Endodermal cell (in vitro differentiated cells): ENCODE results near the gene LRP1-AS. TPM values are rescaled to one million over a fixed set of nuclear protein-coding genes. Genes with fewer than 3 reads are reported as not detected.

Source experiments
- DNase-seq: peaks from one replicate; pipeline ENCODE4 v3.0.0-alpha.2; 2017
- H3K27ac ChIP-seq: 2 replicates; pipeline ENCODE4 v1.5.1; 2013; ENCODE audit warnings: mild to moderate bottlenecking, low read depth, low read length, moderate library complexity
- H3K27me3 ChIP-seq: 2 replicates; pipeline ENCODE4 v1.6.1; 2013; ENCODE audit warnings: mild to moderate bottlenecking, low read length, moderate library complexity; ENCODE audit not compliant: insufficient read depth, control insufficient read depth, poor library complexity, severe bottlenecking
- H3K36me3 ChIP-seq: 2 replicates; pipeline ENCODE4 v1.7.0; 2013; ENCODE audit warnings: mild to moderate bottlenecking, low read length, moderate library complexity; ENCODE audit not compliant: control insufficient read depth, insufficient read depth
- H3K4me1 ChIP-seq: one replicate; pipeline ENCODE4 v1.7.0; 2013; ENCODE audit warnings: low read length; ENCODE audit not compliant: control insufficient read depth, insufficient read depth
- H3K4me3 ChIP-seq: 2 replicates; pipeline ENCODE4 v1.5.1; 2013; ENCODE audit warnings: mild to moderate bottlenecking, low read length, moderate library complexity
- H3K9ac ChIP-seq: 2 replicates; pipeline ENCODE4 v1.6.1; 2013; ENCODE audit warnings: mild to moderate bottlenecking, low read length, moderate library complexity; ENCODE audit not compliant: poor library complexity, severe bottlenecking; ENCODE audit errors: extremely low read depth
- H3K9me3 ChIP-seq: 2 replicates; pipeline ENCODE4 v1.6.1; 2013; ENCODE audit warnings: mild to moderate bottlenecking, low read length, moderate library complexity; ENCODE audit not compliant: control insufficient read depth
- H3K27ac Mint-ChIP-seq: 2 replicates; pipeline ENCODE4 v1.8.0; 2020; ENCODE audit warnings: mixed read lengths
- H3K27me3 Mint-ChIP-seq: 2 replicates; pipeline ENCODE4 v1.8.0; 2021; ENCODE audit warnings: mild to moderate bottlenecking, mixed read lengths; ENCODE audit not compliant: insufficient read depth
- H3K36me3 Mint-ChIP-seq: 2 replicates; pipeline ENCODE4 v1.8.0; 2020; ENCODE audit warnings: low read depth, mixed read lengths
- H3K4me1 Mint-ChIP-seq: 2 replicates; pipeline ENCODE4 v1.8.0; 2020; ENCODE audit warnings: mixed read lengths
- H3K4me3 Mint-ChIP-seq: 2 replicates; pipeline ENCODE4 v1.8.0; 2020; ENCODE audit warnings: mild to moderate bottlenecking, moderate library complexity, mixed read lengths
- H3K9me3 Mint-ChIP-seq: 2 replicates; pipeline ENCODE4 v1.8.0; 2020; ENCODE audit warnings: mild to moderate bottlenecking, mixed read lengths
- WGBS, 2 experiments: methylation state at CpG; one replicate each; pipeline versions ENCODE4 v1.1.5 to v1.1.7; 2013; ENCODE audit warnings: missing lambda C conversion rate in 2 of 2, mixed read lengths in 1 of 2; ENCODE audit not compliant: insufficient coverage in 1 of 2, insufficient read length in 1 of 2; 5-methylcytosine and 5-hydroxymethylcytosine counted together
- total RNA-seq, 2 donors: library from RNA; stranded (reverse); fragmentation: NEBNext Ultra II Directional in 1 of 2; extraction: Animal tissue kit (Norgen Biotek cat#: 25700) in 1 of 2; gene quantifications; 2 replicates in 1 of 2; 3 replicates in 1 of 2; pipeline ENCODE4 v1.2.1, GENCODE V29; 2021
- TF ChIP-seq, protein P1 (sequence below): fragments of 200-600 bp; sonication (generic); conservative IDR thresholded peaks from 2 replicates; pipeline ENCODE4 v1.5.0; 2021; ENCODE audit warnings: antibody characterized with exemption, mild to moderate bottlenecking

The LRP1-AS gene
- total RNA-seq, 2 donors from 2014 or later = not detected

DNA sequence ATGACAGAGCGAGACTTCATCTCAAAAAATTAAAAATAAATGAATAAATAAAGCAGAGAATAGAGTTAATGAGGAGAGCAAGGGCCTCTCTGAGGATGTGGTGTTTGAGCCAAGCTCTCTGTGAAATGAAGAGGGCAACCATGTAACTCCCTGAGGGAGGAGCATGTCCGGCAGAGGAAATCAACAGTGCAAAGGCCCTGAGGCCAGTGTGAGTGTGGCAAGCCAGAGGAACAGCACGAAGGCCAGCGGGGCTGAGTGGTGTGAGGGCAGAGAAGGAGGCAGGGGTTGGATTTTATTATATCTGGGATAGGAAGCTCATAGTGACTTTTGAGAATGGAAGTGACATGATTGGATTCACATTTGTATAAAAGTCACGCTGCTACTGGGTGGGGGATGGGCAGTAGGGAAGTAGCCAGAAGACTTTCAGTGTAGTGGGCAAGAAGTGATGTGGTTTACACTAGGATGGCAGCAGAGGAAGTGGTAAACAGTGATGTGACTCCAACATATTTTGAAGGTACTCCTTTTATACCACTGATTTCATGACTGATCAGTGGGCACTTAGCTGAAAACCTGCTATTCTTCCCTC is 10.3 kb upstream of the LRP1-AS start:
- Histone ChIP-seq H3K9me3 (no peaks in the 10 kb centered on the region), H3K27ac (no peak overlapping the region), H3K4me3 (no peak overlapping the region), H3K36me3 (peaks cover 70% of the 10 kb centered on the region), H3K27me3 (no peaks in the 10 kb centered on the region), H3K9ac (no peak overlapping the region), H3K4me1 (peaks cover 5% of the 10 kb centered on the region)
- Mint-ChIP-seq H3K4me1 (peaks cover 5% of the 10 kb centered on the region), H3K27me3 (no peaks in the 10 kb centered on the region), H3K4me3 (no peak overlapping the region), H3K36me3 (peaks cover 47% of the 10 kb centered on the region), H3K9me3 (no peaks in the 10 kb centered on the region), H3K27ac (no peak overlapping the region)
- no peak for DNase-seq
- 98 to 100% methylated on average over 3 to 4 of the region's 5 CpGs for WGBS, 2 experiments
- TF ChIP-seq, protein P1, sequence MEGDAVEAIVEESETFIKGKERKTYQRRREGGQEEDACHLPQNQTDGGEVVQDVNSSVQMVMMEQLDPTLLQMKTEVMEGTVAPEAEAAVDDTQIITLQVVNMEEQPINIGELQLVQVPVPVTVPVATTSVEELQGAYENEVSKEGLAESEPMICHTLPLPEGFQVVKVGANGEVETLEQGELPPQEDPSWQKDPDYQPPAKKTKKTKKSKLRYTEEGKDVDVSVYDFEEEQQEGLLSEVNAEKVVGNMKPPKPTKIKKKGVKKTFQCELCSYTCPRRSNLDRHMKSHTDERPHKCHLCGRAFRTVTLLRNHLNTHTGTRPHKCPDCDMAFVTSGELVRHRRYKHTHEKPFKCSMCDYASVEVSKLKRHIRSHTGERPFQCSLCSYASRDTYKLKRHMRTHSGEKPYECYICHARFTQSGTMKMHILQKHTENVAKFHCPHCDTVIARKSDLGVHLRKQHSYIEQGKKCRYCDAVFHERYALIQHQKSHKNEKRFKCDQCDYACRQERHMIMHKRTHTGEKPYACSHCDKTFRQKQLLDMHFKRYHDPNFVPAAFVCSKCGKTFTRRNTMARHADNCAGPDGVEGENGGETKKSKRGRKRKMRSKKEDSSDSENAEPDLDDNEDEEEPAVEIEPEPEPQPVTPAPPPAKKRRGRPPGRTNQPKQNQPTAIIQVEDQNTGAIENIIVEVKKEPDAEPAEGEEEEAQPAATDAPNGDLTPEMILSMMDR = no peak

DNA sequence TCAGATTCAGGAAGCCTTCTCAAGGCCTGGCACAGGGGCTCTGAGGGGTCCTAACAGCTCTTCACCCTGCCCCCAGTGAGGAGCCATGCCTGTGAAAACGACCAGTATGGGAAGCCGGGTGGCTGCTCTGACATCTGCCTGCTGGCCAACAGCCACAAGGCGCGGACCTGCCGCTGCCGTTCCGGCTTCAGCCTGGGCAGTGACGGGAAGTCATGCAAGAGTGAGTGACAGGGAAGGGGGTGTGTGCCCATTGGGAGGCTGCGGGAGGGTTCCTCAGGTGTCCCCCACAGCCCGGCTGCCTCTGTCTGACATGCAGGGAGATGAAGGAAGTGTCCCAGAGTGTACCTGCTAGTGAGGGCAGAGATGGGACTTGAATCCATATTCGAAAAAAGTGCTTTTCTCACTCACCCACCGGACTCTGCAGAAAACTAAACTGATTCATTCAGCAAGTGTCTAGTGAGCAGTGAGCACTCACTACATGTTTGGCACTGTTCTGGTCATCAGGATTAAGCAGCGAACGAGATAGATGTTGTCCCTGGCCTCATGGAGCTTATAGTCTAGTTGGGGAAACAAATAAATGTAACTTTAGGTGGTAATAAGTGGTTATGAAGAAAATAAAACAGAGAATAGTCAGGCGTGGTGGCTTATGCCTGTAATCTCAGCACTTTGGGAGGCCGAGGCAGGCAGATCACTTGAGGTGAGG is 9.4 kb upstream of the LRP1-AS start:
- TF ChIP-seq, protein P1 = no peak
- no peaks in the 10 kb centered on the region for H3K27me3 Mint-ChIP-seq
- H3K4me3 ChIP-seq = no peak overlapping the region
- H3K9me3 ChIP-seq = no peaks in the 10 kb centered on the region
- H3K27ac Mint-ChIP-seq = no peak overlapping the region
- H3K4me3 Mint-ChIP-seq = no peak overlapping the region
- H3K27ac ChIP-seq = no peak overlapping the region
- no peak for DNase-seq
- H3K27me3 ChIP-seq = no peaks in the 10 kb centered on the region
- no peaks in the 10 kb centered on the region for H3K9me3 Mint-ChIP-seq
- H3K36me3 Mint-ChIP-seq = peaks cover 47% of the 10 kb centered on the region
- 94 to 97% methylated on average over 16 of the region's 16 CpGs for WGBS, 2 experiments
- peaks cover 62% of the 10 kb centered on the region for H3K36me3 ChIP-seq
- H3K9ac ChIP-seq = no peak overlapping the region
- peaks cover 5% of the 10 kb centered on the region for H3K4me1 ChIP-seq
- H3K4me1 Mint-ChIP-seq = peaks cover 5% of the 10 kb centered on the region

DNA sequence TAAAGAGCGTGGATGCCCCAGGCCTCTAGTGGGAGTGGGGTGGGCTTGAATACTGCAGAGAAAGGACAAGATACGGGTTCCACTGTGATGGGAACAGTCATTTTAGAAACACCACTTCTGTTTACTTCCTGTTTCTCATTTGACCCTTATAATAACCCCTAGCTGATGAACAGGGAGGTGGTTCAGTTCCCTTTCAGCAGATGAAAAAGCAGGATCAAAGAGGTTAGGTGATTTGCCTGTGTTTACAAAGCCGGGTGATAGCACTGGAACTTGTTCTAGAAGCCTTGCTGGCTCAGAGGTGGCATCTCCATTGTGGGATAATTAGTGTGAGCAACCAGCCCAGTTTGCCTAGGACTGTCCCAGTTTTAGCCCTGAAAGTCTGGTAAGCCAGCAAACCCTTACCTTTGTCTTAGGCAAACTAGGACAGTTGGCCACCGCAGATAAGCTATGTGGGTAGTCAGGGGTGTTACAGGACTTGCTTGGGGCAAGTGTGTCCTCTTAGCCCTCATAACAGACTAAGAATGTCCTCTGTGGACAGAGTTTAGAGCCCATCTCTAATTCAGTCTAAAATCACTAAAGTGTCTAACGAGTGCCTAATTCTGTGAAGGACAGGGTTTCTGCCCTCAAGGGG is 7.5 kb upstream of the LRP1-AS start:
- H3K9me3 Mint-ChIP-seq = no peaks in the 10 kb centered on the region
- peaks cover 53% of the 10 kb centered on the region for H3K36me3 Mint-ChIP-seq
- no peak overlapping the region for H3K4me3 ChIP-seq
- peaks cover 53% of the 10 kb centered on the region for H3K36me3 ChIP-seq
- H3K9me3 ChIP-seq = no peaks in the 10 kb centered on the region
- no peak overlapping the region for H3K27ac ChIP-seq
- H3K27me3 ChIP-seq = no peaks in the 10 kb centered on the region
- H3K4me1 ChIP-seq = peaks cover 5% of the 10 kb centered on the region
- H3K27ac Mint-ChIP-seq = peak overlapping the region; percentile 35
- peaks cover 5% of the 10 kb centered on the region for H3K4me1 Mint-ChIP-seq
- no peak overlapping the region for H3K9ac ChIP-seq
- TF ChIP-seq, protein P1 = no peak
- WGBS, 2 experiments = 91 to 98% methylated on average over 4 to 5 of the region's 5 CpGs
- no peak for DNase-seq
- H3K4me3 Mint-ChIP-seq = no peak overlapping the region
- no peaks in the 10 kb centered on the region for H3K27me3 Mint-ChIP-seq
